HepG2 (cell line): ENCODE measurements around the gene SELENOH. TPM values are rescaled to one million over a fixed set of nuclear protein-coding genes. Genes with fewer than 3 reads are reported as not detected.

Experiments
- ATAC-seq: fragments of 200-7000 bp; cut with Tn5 transposase; 3 replicates; pipeline ENCODE4 v1.9.1; 2020; ENCODE audit warnings: mild to moderate bottlenecking, moderate library complexity
- BruUV-seq: library from RNA; stranded (reverse); fragments of 400-500 nt; replicated peaks from 2 replicates; lab custom pipeline; 2021; lab: Mats Ljungman, UMichigan
- CTCF ChIA-PET: fragments of 300-600 bp; formaldehyde crosslinking; extraction: SDS; loops from one replicate; lab custom pipeline; 2021; ENCODE audit warnings: low total read pairs, inconsistent platforms, low intra/inter-chr PET ratio; lab: Yijun Ruan, JAX
- POLR2A ChIA-PET: fragments of 350-600 bp; sonication (Branson Sonifier 250); formaldehyde crosslinking; loops from one replicate; lab custom pipeline; 2020; ENCODE audit warnings: antibody characterized with exemption, inconsistent platforms; lab: Yijun Ruan, JAX
- DNase-seq: peaks from one replicate; pipeline ENCODE4 v3.0.0-alpha.2; 2015; ENCODE audit warnings: low spot score
- FAIRE-seq: peaks from 3 replicates; lab custom pipeline; 2011; peaks lifted over from hg19 to GRCh38; lab: Jason Lieb, UNC
- H2AFZ ChIP-seq: one replicate; pipeline ENCODE4 v1.6.1; 2011; ENCODE audit warnings: low read length, inconsistent platforms
- H3K27ac ChIP-seq: fragments of 300-600 bp; 3 replicates; pipeline ENCODE4 v1.8.0; 2011; ENCODE audit warnings: mixed run types, mild to moderate bottlenecking, mixed read lengths, low read length, inconsistent platforms; ENCODE audit not compliant: insufficient read depth; ENCODE audit errors: extremely low read length
- H3K27me3 ChIP-seq, 2 experiments: fragments of 200-600 bp in 1 of 2; 2 replicates in 1 of 2; 3 replicates in 1 of 2; pipeline versions ENCODE4 v1.6.0 to v1.8.0; 2011; ENCODE audit warnings: low read length in 2 of 2, mild to moderate bottlenecking in 2 of 2, moderate library complexity in 2 of 2, inconsistent platforms in 1 of 2; ENCODE audit not compliant: insufficient read depth in 2 of 2, control insufficient read depth in 1 of 2
- H3K36me3 ChIP-seq, 2 experiments: fragments of 200-600 bp in 1 of 2; replicated peaks in 1 of 2; 2 replicates in 1 of 2; 3 replicates in 1 of 2; pipeline versions ENCODE4 v1.5.1 to v1.8.0; 2011; ENCODE audit warnings: low read length in 2 of 2, inconsistent platforms in 1 of 2; ENCODE audit not compliant: insufficient read depth in 2 of 2, control insufficient read depth in 1 of 2
- H3K4me1 ChIP-seq: 2 replicates; pipeline ENCODE4 v1.5.1; 2012; ENCODE audit warnings: low read length, inconsistent platforms; ENCODE audit not compliant: insufficient read depth
- H3K4me2 ChIP-seq: 2 replicates; pipeline ENCODE4 v1.6.0; 2011; ENCODE audit warnings: low read depth, low read length, inconsistent platforms
- H3K4me3 ChIP-seq, 3 experiments: fragments of 200-600 bp in 1 of 3; sonication (generic), shearing (Covaris generic) in 1 of 3; replicated peaks in 1 of 3; 2 replicates each; pipeline ENCODE4 v1.5.1; 2011 to 2016; ENCODE audit warnings: low read length in 3 of 3, inconsistent platforms in 2 of 3, low read depth in 2 of 3, mild to moderate bottlenecking in 2 of 3, control low read depth in 1 of 3, mixed read lengths in 1 of 3; ENCODE audit not compliant: insufficient read depth in 1 of 3
- H3K79me2 ChIP-seq: one replicate; pipeline ENCODE4 v1.6.1; 2011; ENCODE audit warnings: low read length, inconsistent platforms; ENCODE audit not compliant: insufficient read depth
- H3K9ac ChIP-seq: 2 replicates; pipeline ENCODE4 v1.6.0; 2011; ENCODE audit warnings: mild to moderate bottlenecking, low read depth, low read length, inconsistent platforms; ENCODE audit not compliant: insufficient read depth
- H3K9me3 ChIP-seq: 2 replicates; pipeline ENCODE4 v1.5.1; 2012; ENCODE audit warnings: mild to moderate bottlenecking, low read length
- H4K20me1 ChIP-seq: 2 replicates; pipeline ENCODE4 v1.6.0; 2011; ENCODE audit warnings: inconsistent platforms, mild to moderate bottlenecking, low read length, moderate library complexity; ENCODE audit not compliant: insufficient read depth
- AHDC1 ChIP-seq: sonication (generic); formaldehyde crosslinking; IDR thresholded peaks from 2 replicates; pipeline ENCODE4 v1.5.1; 2020; ENCODE audit warnings: mild to moderate bottlenecking, missing genetic modification reagents, borderline replicate concordance
- CENPX ChIP-seq: sonication (generic); formaldehyde crosslinking; IDR thresholded peaks from 2 replicates; pipeline ENCODE4 v1.9.0; 2021; ENCODE audit warnings: mild to moderate bottlenecking, missing genetic modification reagents, moderate library complexity
- GZF1 ChIP-seq: sonication (generic); formaldehyde crosslinking; IDR thresholded peaks from 2 replicates; pipeline ENCODE4 v1.5.1; 2020; ENCODE audit warnings: mild to moderate bottlenecking, missing genetic modification reagents
- HOXA5 ChIP-seq: sonication (generic); formaldehyde crosslinking; IDR thresholded peaks from 2 replicates; pipeline ENCODE4 v1.4.0; 2020; ENCODE audit warnings: missing genetic modification reagents
- RFXANK ChIP-seq: IDR thresholded peaks from 2 replicates; pipeline ENCODE4 v1.6.1; 2016
- TBP ChIP-seq: sonication (generic); formaldehyde crosslinking; IDR thresholded peaks from 2 replicates; pipeline ENCODE4 v1.5.0; 2020; ENCODE audit warnings: missing genetic modification reagents
- U2AF2 ChIP-seq: fragments of 200-400 bp; formaldehyde crosslinking; IDR thresholded peaks from 2 replicates; pipeline ENCODE4 v1.6.1; 2017; ENCODE audit warnings: low read depth, mild to moderate bottlenecking, low read length
- ZNF615 ChIP-seq: sonication (generic); formaldehyde crosslinking; IDR thresholded peaks from 2 replicates; pipeline ENCODE4 v1.5.0; 2020; ENCODE audit warnings: mild to moderate bottlenecking, missing genetic modification reagents, borderline replicate concordance
- ZNF891 ChIP-seq: sonication (generic); formaldehyde crosslinking; IDR thresholded peaks from 2 replicates; pipeline ENCODE4 v1.5.0; 2020; ENCODE audit warnings: mild to moderate bottlenecking, missing genetic modification reagents
- WGBS: methylation state at CpG from one replicate; pipeline ENCODE4 v1.1.6; 2017; ENCODE audit warnings: low lambda C conversion rate; 5-methylcytosine and 5-hydroxymethylcytosine counted together
- in situ Hi-C: cut with HindIII; loops from 2 replicates; pipeline ENCODE4 v1.10.0; 2017; ENCODE audit warnings: low pct_unique_long_range_greater_than_20kb; ENCODE audit not compliant: extremely low pct_ligation_motif_present
- intact Hi-C: fragments of 100-400 bp; cut with micrococcal nuclease; formaldehyde crosslinking; loops from one replicate; pipeline ENCODE4 v1.10.0; 2022; ENCODE audit not compliant: unreplicated experiment
- polyA plus RNA-seq, 8 experiments: library from polyadenylated mRNA; depleted of rRNA in 3 of 8; stranded (reverse) in 7 of 8; unstranded in 1 of 8; fragments of >200 nt; fragmentation: Illumina TruSeq in 4 of 8; extraction: Trizol in 4 of 8; gene quantifications; 2 replicates each; pipeline versions ENCODE4 v1.2.1 to v1.2.3, GENCODE V29; 2011 to 2016; ENCODE audit warnings: low read depth in 4 of 8, missing spikeins in 1 of 8, mixed read lengths in 1 of 8; ENCODE audit not compliant: insufficient read depth in 1 of 8
- total RNA-seq, 5 experiments: library from RNA; depleted of rRNA; stranded (reverse); fragments of >200 nt; fragmentation: Illumina TruSeq; extraction: Trizol; gene quantifications; 2 replicates each; pipeline ENCODE4 v1.2.3, GENCODE V29; 2016; ENCODE audit warnings: low read depth in 1 of 5

SELENOH gene
- total and polyA plus RNA-seq, 2 of the 13 experiments (the other 11 are each of a cell fraction or from before 2014, with no cell fraction given) = 27.2 to 77.4 TPM

- ChIA-PET CTCF (no interaction called here), POLR2A (interaction anchor here (0.6 to 2.7 kb wide), 6 partner anchors 9 to 58 kb away, joined by 3 to 18 read pairs (median 12); partner anchors contain the start of genes BTBD18, CTNND1, MED19 and TMX2)
- intact Hi-C loops (no loop called here), in situ Hi-C loops (loop anchor here (10.0 kb wide), 1 partner anchor 773 kb away; no protein-coding TSS in a partner anchor)
- Histone ChIP-seq H3K27me3 (no peaks in the 10 kb centered on the region), H3K79me2 (peaks cover 12% of the 10 kb centered on the region), H3K27ac (peak overlapping the region; percentile 80), H3K4me1 (peaks cover 7% of the 10 kb centered on the region; the same call in 1 of the 2 replicates), H3K4me2 (peak overlapping the region; percentile 62), H3K9ac (peak overlapping the region; percentile 85)
- ATAC-seq = no peak
- TF ChIP-seq HOXA5 (CRISPR knock-in tag) (no peak), TBP (no peak)
- TF ChIP-seq, all 625 proteins: peak for 0
- DNase-seq (no peak), FAIRE-seq (no peak)
- Histone ChIP-seq H3K9me3 (no peaks in the 10 kb centered on the region), H3K4me3 (peak overlapping the region; percentile 58 to 78 (median 78)), H2AFZ (no peak overlapping the region), H4K20me1 (no peaks in the 10 kb centered on the region), H3K36me3 (peaks cover 12 to 71% of the 10 kb centered on the region in 2 experiments)
- 64% methylated on average over 10 of the region's 10 CpGs for WGBS
- BruUV-seq = TSS peak; percentile 55
Measured at GRCh38 chr11:57742087-57742452, 779 bp downstream of the SELENOH start.

GRCh38 chr11:57744357-57744756 is 3.1 kb downstream of the SELENOH start:
- CTCF ChIA-PET = no interaction called here

More at GRCh38 chr11:57744357-57744756, 3.1 kb downstream of the SELENOH start:
- 100% methylated on average over 1 of the region's 2 CpGs for WGBS
- DNase-seq (no peak), FAIRE-seq (no peak), ATAC-seq (no peak)
- H3K9ac ChIP-seq = no peak overlapping the region
- H3K9me3 ChIP-seq = no peaks in the 10 kb centered on the region
- TF ChIP-seq ZNF891 (CRISPR knock-in tag) = no peak
- no peak for TF ChIP-seq GZF1
- TF ChIP-seq U2AF2 = no peak
- no peak for TF ChIP-seq CENPX (CRISPR knock-in tag)
- TF ChIP-seq AHDC1 (CRISPR knock-in tag) = no peak
- TF ChIP-seq ZNF615 (CRISPR knock-in tag) = no peak
- no peak for TF ChIP-seq RFXANK
- peaks cover 12% of the 10 kb centered on the region for H3K79me2 ChIP-seq
- H3K27me3 ChIP-seq = no peaks in the 10 kb centered on the region
- BruUV-seq = no TSS peak
- in situ Hi-C loops = loop anchor here (10.0 kb wide), 1 partner anchor 770 kb away; no protein-coding TSS in a partner anchor
- peaks cover 7 to 49% of the 10 kb centered on the region in 2 experiments for H3K36me3 ChIP-seq
- H3K4me1 ChIP-seq = peaks cover 7% of the 10 kb centered on the region; the same call in 1 of the 2 replicates
- no peak overlapping the region for H3K4me2 ChIP-seq
- H4K20me1 ChIP-seq = no peaks in the 10 kb centered on the region
- no peak overlapping the region for H2AFZ ChIP-seq
- POLR2A ChIA-PET = interaction anchor here (0.8 to 1.2 kb wide), 3 partner anchors 17 to 34 kb away, joined by 4 to 8 read pairs (median 5); partner anchors contain the start of gene CTNND1
- no peak overlapping the region for H3K4me3 ChIP-seq
- no peak overlapping the region for H3K27ac ChIP-seq
- intact Hi-C loops = no loop called here
